Lower leg skin (tissue), 3 donors: ENCODE measurements around the gene ARHGAP23.

Source experiments
- POLR2A ChIP-seq, 2 donors: fragments of 450-650 bp; IDR thresholded peaks; one replicate each; pipeline ENCODE4 v1.6.1; 2016 to 2017; ENCODE audit warnings: antibody characterized with exemption in 2 of 2, mild to moderate bottlenecking in 1 of 2, moderate library complexity in 1 of 2
- TF ChIP-seq, protein P1 (sequence below), 3 donors: fragments of 450-650 bp; IDR thresholded peaks; one replicate each; pipeline ENCODE4 v1.5.1; 2016; ENCODE audit warnings: antibody characterized with exemption in 3 of 3, mild to moderate bottlenecking in 3 of 3, moderate library complexity in 2 of 3

DNA sequence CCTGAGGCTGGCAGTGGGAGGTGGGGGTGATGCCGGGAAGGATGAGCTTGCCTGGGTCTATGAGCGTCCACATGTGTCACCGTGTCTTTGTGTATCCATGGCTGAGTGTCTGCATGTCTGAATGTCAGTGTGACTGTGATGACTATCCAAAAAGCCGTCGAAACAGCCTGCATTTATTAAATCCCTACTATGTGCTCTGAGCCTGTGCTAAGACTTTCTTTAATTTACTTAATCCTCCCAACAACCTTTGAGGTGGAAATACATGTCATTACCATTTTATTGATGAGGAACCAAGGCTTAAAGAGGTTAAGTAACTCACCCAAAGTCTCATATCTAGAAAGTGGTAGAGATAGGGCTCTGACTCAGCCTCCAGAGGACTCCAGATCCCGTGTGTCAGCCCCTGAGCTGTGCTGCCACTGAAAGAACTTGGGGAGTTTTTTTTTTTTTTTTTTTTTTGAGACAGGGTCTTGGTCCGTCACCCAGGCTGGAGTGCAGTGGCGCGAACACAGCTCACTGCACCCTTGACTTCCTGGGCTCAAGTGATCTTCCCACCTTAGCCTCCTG lies 20.0 kb downstream of the ARHGAP23 start:
- TF ChIP-seq, protein P1, sequence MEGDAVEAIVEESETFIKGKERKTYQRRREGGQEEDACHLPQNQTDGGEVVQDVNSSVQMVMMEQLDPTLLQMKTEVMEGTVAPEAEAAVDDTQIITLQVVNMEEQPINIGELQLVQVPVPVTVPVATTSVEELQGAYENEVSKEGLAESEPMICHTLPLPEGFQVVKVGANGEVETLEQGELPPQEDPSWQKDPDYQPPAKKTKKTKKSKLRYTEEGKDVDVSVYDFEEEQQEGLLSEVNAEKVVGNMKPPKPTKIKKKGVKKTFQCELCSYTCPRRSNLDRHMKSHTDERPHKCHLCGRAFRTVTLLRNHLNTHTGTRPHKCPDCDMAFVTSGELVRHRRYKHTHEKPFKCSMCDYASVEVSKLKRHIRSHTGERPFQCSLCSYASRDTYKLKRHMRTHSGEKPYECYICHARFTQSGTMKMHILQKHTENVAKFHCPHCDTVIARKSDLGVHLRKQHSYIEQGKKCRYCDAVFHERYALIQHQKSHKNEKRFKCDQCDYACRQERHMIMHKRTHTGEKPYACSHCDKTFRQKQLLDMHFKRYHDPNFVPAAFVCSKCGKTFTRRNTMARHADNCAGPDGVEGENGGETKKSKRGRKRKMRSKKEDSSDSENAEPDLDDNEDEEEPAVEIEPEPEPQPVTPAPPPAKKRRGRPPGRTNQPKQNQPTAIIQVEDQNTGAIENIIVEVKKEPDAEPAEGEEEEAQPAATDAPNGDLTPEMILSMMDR (IDR thresholded peaks at IDR 0.05), result no peak
- no peak for TF ChIP-seq POLR2A (IDR thresholded peaks at IDR 0.05)
